Liver (tissue), 9 donors: ENCODE data around the gene TMEM94. TPM values are rescaled to one million over a fixed set of nuclear protein-coding genes. Genes with fewer than 3 reads are reported as not detected.

ENCODE experiments used
- DNase-seq: peaks from one replicate; pipeline ENCODE4 v3.0.0-alpha.2; 2017; ENCODE audit warnings: low spot score
- H3K27ac ChIP-seq, 2 donors: one replicate each; pipeline ENCODE4 v1.7.0; 2013; ENCODE audit warnings: inconsistent platforms in 2 of 2, low read length in 2 of 2, control low read depth in 1 of 2, low read depth in 1 of 2, mild to moderate bottlenecking in 1 of 2
- H3K27me3 ChIP-seq, 4 donors: one replicate each; pipeline versions ENCODE4 v1.6.1 to v1.7.0; 2013; ENCODE audit warnings: low read length in 3 of 4, inconsistent platforms in 1 of 4, mild to moderate bottlenecking in 1 of 4, moderate library complexity in 1 of 4; ENCODE audit not compliant: control insufficient read depth in 4 of 4, insufficient read depth in 4 of 4
- H3K36me3 ChIP-seq, 4 donors: one replicate each; pipeline versions ENCODE4 v1.6.1 to v1.7.0; 2013; ENCODE audit warnings: low read length in 3 of 4, mild to moderate bottlenecking in 3 of 4, low read depth in 1 of 4, moderate library complexity in 1 of 4; ENCODE audit not compliant: control insufficient read depth in 4 of 4, insufficient read depth in 3 of 4
- H3K4me1 ChIP-seq, 4 donors: one replicate each; pipeline versions ENCODE4 v1.6.1 to v1.7.0; 2013; ENCODE audit warnings: low read length in 3 of 4, mild to moderate bottlenecking in 3 of 4, moderate library complexity in 1 of 4; ENCODE audit not compliant: control insufficient read depth in 4 of 4, insufficient read depth in 4 of 4
- H3K4me3 ChIP-seq, 3 donors: one replicate each; pipeline versions ENCODE4 v1.6.1 to v1.7.0; 2013; ENCODE audit warnings: low read length in 3 of 3, control low read depth in 1 of 3, low read depth in 1 of 3, mild to moderate bottlenecking in 1 of 3
- H3K9ac ChIP-seq, 2 donors: one replicate each; pipeline ENCODE4 v1.7.0; 2013; ENCODE audit warnings: low read length in 2 of 2, mild to moderate bottlenecking in 2 of 2, moderate library complexity in 2 of 2, control low read depth in 1 of 2, low read depth in 1 of 2
- H3K9me3 ChIP-seq, 4 donors: one replicate each; pipeline versions ENCODE4 v1.6.1 to v1.7.0; 2013; ENCODE audit warnings: low read length in 3 of 4; ENCODE audit not compliant: control insufficient read depth in 4 of 4
- EGR1 ChIP-seq, 2 donors: IDR thresholded peaks; 2 replicates each; pipeline ENCODE4 v1.6.1; 2016 to 2018; ENCODE audit warnings: antibody characterized with exemption in 2 of 2, low read depth in 2 of 2
- FOXA1 ChIP-seq: IDR thresholded peaks from 2 replicates; pipeline ENCODE4 v1.6.1; 2016; ENCODE audit warnings: antibody characterized with exemption
- FOXA2 ChIP-seq: IDR thresholded peaks from 2 replicates; pipeline ENCODE4 v1.6.1; 2016; ENCODE audit warnings: antibody characterized with exemption
- GABPA ChIP-seq, 2 donors: IDR thresholded peaks in 1 of 2; conservative IDR thresholded peaks in 1 of 2; 2 replicates each; pipeline ENCODE4 v1.6.1; 2016; ENCODE audit warnings: antibody characterized with exemption in 2 of 2, mild to moderate bottlenecking in 1 of 2, moderate library complexity in 1 of 2
- HNF4A ChIP-seq, 2 donors: conservative IDR thresholded peaks; 2 replicates each; pipeline ENCODE4 v1.6.1; 2016; ENCODE audit warnings: antibody characterized with exemption in 2 of 2, mild to moderate bottlenecking in 2 of 2
- HNF4G ChIP-seq: IDR thresholded peaks from 2 replicates; pipeline ENCODE4 v1.6.1; 2016; ENCODE audit warnings: antibody characterized with exemption
- JUND ChIP-seq, 2 donors: IDR thresholded peaks; 2 replicates each; pipeline ENCODE4 v1.6.1; 2016; ENCODE audit warnings: antibody characterized with exemption in 2 of 2
- MAX ChIP-seq: IDR thresholded peaks from 2 replicates; pipeline ENCODE4 v1.6.1; 2016; ENCODE audit warnings: antibody characterized with exemption
- NR2F2 ChIP-seq: IDR thresholded peaks from 2 replicates; pipeline ENCODE4 v1.6.1; 2016; ENCODE audit warnings: antibody characterized with exemption
- RAD21 ChIP-seq, 2 donors: IDR thresholded peaks; 2 replicates each; pipeline ENCODE4 v1.6.1; 2016; ENCODE audit warnings: antibody characterized with exemption in 2 of 2, mild to moderate bottlenecking in 2 of 2
- RXRA ChIP-seq, 2 donors: IDR thresholded peaks; 2 replicates each; pipeline ENCODE4 v1.6.1; 2017 to 2018; ENCODE audit warnings: antibody characterized with exemption in 2 of 2, mild to moderate bottlenecking in 1 of 2
- SP1 ChIP-seq: IDR thresholded peaks from 2 replicates; pipeline ENCODE4 v1.6.1; 2018; ENCODE audit warnings: antibody characterized with exemption, mild to moderate bottlenecking
- TAF1 ChIP-seq: conservative IDR thresholded peaks from 2 replicates; pipeline ENCODE4 v1.6.1; 2016; ENCODE audit warnings: antibody characterized with exemption, mild to moderate bottlenecking
- YY1 ChIP-seq: IDR thresholded peaks from 2 replicates; pipeline ENCODE4 v1.6.1; 2016; ENCODE audit warnings: antibody characterized with exemption, mild to moderate bottlenecking
- ZBTB33 ChIP-seq: IDR thresholded peaks from 2 replicates; pipeline ENCODE4 v1.6.1; 2016; ENCODE audit warnings: antibody characterized with exemption
- WGBS: extraction: QIAGEN DNeasy Blood & Tissue Kit; methylation state at CpG from one replicate; pipeline ENCODE4 v1.1.7; 2013; 5-methylcytosine and 5-hydroxymethylcytosine counted together
- polyA plus RNA-seq, 2 donors: library from polyadenylated mRNA; stranded (reverse) in 1 of 2; unstranded in 1 of 2; fragments of 200-250 nt in 1 of 2; fragments of >200 nt in 1 of 2; fragmentation: Nextera tagmentation in 1 of 2; extraction: Ambion mirVana in 1 of 2; gene quantifications; one replicate each; pipeline versions ENCODE4 v1.2.1 to v1.2.3, GENCODE V29; 2013 to 2015
- total RNA-seq, 2 donors: library from RNA; depleted of rRNA; stranded (reverse); fragments of >200 nt; gene quantifications; one replicate each; pipeline ENCODE4 v1.2.3, GENCODE V29; 2014
- TF ChIP-seq, protein P1 (sequence below): fragments of 150-350 bp; IDR thresholded peaks from 2 replicates; pipeline ENCODE4 v1.5.1; 2017; ENCODE audit warnings: improper control_type of control experiment, low read depth, low read length; ENCODE audit not compliant: missing input control
- TF ChIP-seq, protein P2 (sequence below): IDR thresholded peaks from 2 replicates; pipeline ENCODE4 v1.6.1; 2016; ENCODE audit warnings: antibody characterized with exemption, mild to moderate bottlenecking
- TF ChIP-seq, protein P3 (sequence below): IDR thresholded peaks from 2 replicates; pipeline ENCODE4 v1.6.1; 2016; ENCODE audit warnings: antibody characterized with exemption
- donor health status: healthy.
- donor health status: healthy.
- donor health status: healthy.
- donor health status: healthy.
- donor health status: healthy.

TMEM94 gene
- total and polyA plus RNA-seq, 4 donors, result 15.6 to 31.0 (median 20.1) TPM

DNA sequence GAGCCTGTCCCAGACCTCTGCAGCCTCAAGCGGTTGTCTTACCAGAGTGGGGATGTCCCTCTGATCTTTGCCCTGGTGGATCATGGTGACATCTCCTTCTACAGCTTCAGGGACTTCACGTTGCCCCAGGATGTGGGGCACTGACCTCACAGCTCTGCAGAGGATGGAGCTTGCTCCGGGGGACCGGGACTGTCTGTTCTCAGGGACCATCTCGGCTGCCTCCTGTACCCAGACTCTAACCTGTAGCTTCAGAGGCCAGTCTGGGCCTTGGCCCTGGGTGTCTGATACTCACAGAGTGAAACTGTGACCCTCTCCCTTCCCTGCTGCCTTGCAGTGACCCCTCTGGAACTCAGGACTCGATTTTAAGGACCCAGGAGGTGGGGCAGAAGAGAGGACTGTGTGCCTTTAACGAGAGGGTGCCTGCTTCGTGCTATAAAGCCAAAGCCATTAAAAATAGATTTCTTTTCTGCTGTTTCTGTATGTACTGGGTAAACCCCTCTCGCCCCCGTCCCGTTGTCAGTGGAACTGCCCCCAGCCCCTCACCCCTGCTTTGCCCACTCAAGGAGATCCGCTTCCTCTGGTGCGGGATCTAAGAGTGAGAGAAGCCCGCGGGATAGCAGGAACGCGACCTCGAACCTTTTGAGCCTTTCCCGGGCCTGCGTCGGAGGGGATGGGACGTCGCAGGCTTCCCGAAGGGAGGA lies 68.0 kb downstream of the TMEM94 start:
- H3K27me3 ChIP-seq, result no peaks in the 10 kb centered on the region
- H3K9ac ChIP-seq, result no peak overlapping the region
- TF ChIP-seq HNF4G (no peak), SP1 (no peak), FOXA2 (no peak), NR2F2 (no peak), YY1 (no peak), FOXA1 (no peak), TAF1 (no peak), JUND (IDR thresholded peaks at IDR 0.05) (no peak), EGR1 (IDR thresholded peaks at IDR 0.05; ENCODE audit: low read depth in 2 of 2) (no peak), MAX (no peak), HNF4A (conservative IDR thresholded peaks at IDR 0.05) (no peak), RAD21 (IDR thresholded peaks at IDR 0.05) (no peak)
- TF ChIP-seq, protein P1, sequence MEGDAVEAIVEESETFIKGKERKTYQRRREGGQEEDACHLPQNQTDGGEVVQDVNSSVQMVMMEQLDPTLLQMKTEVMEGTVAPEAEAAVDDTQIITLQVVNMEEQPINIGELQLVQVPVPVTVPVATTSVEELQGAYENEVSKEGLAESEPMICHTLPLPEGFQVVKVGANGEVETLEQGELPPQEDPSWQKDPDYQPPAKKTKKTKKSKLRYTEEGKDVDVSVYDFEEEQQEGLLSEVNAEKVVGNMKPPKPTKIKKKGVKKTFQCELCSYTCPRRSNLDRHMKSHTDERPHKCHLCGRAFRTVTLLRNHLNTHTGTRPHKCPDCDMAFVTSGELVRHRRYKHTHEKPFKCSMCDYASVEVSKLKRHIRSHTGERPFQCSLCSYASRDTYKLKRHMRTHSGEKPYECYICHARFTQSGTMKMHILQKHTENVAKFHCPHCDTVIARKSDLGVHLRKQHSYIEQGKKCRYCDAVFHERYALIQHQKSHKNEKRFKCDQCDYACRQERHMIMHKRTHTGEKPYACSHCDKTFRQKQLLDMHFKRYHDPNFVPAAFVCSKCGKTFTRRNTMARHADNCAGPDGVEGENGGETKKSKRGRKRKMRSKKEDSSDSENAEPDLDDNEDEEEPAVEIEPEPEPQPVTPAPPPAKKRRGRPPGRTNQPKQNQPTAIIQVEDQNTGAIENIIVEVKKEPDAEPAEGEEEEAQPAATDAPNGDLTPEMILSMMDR, result no peak
- TF ChIP-seq, protein P2, sequence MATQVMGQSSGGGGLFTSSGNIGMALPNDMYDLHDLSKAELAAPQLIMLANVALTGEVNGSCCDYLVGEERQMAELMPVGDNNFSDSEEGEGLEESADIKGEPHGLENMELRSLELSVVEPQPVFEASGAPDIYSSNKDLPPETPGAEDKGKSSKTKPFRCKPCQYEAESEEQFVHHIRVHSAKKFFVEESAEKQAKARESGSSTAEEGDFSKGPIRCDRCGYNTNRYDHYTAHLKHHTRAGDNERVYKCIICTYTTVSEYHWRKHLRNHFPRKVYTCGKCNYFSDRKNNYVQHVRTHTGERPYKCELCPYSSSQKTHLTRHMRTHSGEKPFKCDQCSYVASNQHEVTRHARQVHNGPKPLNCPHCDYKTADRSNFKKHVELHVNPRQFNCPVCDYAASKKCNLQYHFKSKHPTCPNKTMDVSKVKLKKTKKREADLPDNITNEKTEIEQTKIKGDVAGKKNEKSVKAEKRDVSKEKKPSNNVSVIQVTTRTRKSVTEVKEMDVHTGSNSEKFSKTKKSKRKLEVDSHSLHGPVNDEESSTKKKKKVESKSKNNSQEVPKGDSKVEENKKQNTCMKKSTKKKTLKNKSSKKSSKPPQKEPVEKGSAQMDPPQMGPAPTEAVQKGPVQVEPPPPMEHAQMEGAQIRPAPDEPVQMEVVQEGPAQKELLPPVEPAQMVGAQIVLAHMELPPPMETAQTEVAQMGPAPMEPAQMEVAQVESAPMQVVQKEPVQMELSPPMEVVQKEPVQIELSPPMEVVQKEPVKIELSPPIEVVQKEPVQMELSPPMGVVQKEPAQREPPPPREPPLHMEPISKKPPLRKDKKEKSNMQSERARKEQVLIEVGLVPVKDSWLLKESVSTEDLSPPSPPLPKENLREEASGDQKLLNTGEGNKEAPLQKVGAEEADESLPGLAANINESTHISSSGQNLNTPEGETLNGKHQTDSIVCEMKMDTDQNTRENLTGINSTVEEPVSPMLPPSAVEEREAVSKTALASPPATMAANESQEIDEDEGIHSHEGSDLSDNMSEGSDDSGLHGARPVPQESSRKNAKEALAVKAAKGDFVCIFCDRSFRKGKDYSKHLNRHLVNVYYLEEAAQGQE, result no peak
- TF ChIP-seq, protein P3, sequence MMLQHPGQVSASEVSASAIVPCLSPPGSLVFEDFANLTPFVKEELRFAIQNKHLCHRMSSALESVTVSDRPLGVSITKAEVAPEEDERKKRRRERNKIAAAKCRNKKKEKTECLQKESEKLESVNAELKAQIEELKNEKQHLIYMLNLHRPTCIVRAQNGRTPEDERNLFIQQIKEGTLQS, result no peak
- peak overlapping the region; percentile 10 to 63 for H3K27ac ChIP-seq
- H3K4me3 ChIP-seq, result peak overlapping the region in 2 of 3 donors; percentile 3 to 90
- no peak for DNase-seq
- H3K4me1 ChIP-seq, result peaks cover 6 to 24% (median 16%) of the 10 kb centered on the region in 4 donors
- WGBS, result 33% methylated on average over 24 of the region's 24 CpGs
- H3K36me3 ChIP-seq, result peaks cover 0 to 3% (median 0%) of the 10 kb centered on the region in 4 donors
- no peaks in the 10 kb centered on the region for H3K9me3 ChIP-seq

DNA sequence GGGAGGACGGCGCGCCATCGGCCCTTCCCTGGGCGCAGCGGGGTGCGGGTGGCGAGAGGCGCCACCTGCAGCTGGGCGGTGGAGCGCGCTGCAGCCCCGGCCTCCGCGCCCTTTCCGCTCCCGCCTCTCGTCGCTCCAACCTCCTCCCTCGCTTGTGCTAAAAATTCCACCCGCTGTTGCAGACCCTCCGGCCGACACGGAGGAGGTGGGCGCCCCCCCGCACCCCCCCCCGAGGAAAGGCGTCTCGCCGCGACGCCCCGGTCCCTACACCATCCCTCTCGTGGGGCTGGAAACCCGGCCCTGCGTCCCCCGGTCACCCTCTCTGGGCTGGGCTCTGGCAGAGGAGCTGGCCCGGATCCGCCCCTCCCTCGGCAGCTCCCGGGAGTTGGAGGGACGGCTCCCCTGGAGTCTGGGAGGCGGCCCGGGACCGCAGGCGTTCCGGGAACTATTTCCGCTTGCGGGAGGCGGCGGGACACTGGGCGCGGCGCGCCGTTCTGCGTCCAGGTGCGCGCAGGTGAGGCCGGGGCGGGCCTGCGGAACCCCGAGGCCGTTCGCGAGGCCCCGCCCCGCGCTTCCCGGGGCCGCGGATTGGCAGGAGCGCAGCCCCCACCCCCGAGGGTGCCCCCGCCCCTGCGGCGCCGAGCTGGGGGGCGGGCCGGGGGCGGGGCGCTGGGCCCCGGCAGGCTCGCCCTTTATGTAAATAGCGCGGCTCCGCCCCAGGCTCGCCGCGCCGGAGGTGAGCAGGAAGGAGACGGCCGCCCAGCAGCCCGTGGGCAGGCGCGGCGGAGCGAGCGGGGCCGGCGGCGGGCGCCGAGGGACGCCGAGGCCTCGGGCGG lies 68.8 kb downstream of the TMEM94 start, which contains the start of gene LLGL2:
Gene LLGL2 (plus strand): TSS at position 728 of the 836 bp plus-strand sequence. CDS start 17,730 bp downstream, outside the sequence.
- no peaks in the 10 kb centered on the region for H3K27me3 ChIP-seq
- H3K36me3 ChIP-seq, result peaks cover 0 to 3% (median 0%) of the 10 kb centered on the region in 4 donors
- peak within 1 kb of the TSS; percentile 30 to 45 for H3K9ac ChIP-seq
- DNase-seq, result peak; percentile 80
- 1% methylated on average over 108 of the region's 108 CpGs for WGBS
- no peaks in the 10 kb centered on the region for H3K9me3 ChIP-seq
- peak within 1 kb of the TSS; percentile 58 to 71 for H3K27ac ChIP-seq
- H3K4me3 ChIP-seq, result peak within 1 kb of the TSS; percentile 42 to 90 (median 66)
- H3K4me1 ChIP-seq, result peaks cover 6 to 24% (median 16%) of the 10 kb centered on the region in 4 donors
- TF ChIP-seq HNF4G (no peak), ZBTB33 (no peak), HNF4A (conservative IDR thresholded peaks at IDR 0.05) (no peak), GABPA (IDR thresholded peaks at IDR 0.05 in 1 of 2, conservative IDR thresholded peaks at IDR 0.05 in 1 of 2) (no peak), EGR1 (IDR thresholded peaks at IDR 0.05; ENCODE audit: low read depth in 2 of 2) (no peak), JUND (IDR thresholded peaks at IDR 0.05) (no peak), RAD21 (IDR thresholded peaks at IDR 0.05) (peak; percentile 56), YY1 (no peak), FOXA2 (no peak), FOXA1 (no peak), RXRA (IDR thresholded peaks at IDR 0.05) (no peak), SP1 (no peak), NR2F2 (no peak)
- TF ChIP-seq, protein P1, result peak; percentile 37
